MCF 10A (cell line): Measurements from ENCODE around the gene CEP89. TPM values are rescaled to one million over a fixed set of nuclear protein-coding genes. Genes with fewer than 3 reads are reported as not detected.
"Not testable (repeated sequence)": the region's sequence is repeated elsewhere in the genome, so short reads cannot be mapped to it uniquely, and the experiment has no call there.

Source experiments
- BruUV-seq: library from RNA; stranded (reverse); fragments of 400-500 nt; replicated peaks from 2 replicates; lab custom pipeline; 2021; lab: Mats Ljungman, UMichigan
- CTCF ChIA-PET: fragments of 300-600 bp; sonication (Branson Sonifier 250); formaldehyde crosslinking; extraction: SDS; loops from one replicate; lab custom pipeline; 2021; ENCODE audit warnings: antibody characterized with exemption, inconsistent platforms; lab: Yijun Ruan, JAX
- POLR2A ChIA-PET: fragments of 300-600, 350-650 bp; sonication (Branson Sonifier 250); formaldehyde crosslinking; extraction: SDS; loops from one replicate; lab custom pipeline; 2020; ENCODE audit warnings: antibody characterized with exemption, inconsistent platforms; lab: Yijun Ruan, JAX
- DNase-seq: peaks from one replicate; pipeline ENCODE4 v3.0.0-alpha.2; 2018; ENCODE audit not compliant: unreplicated experiment
- H3K27ac Mint-ChIP-seq: one replicate; pipeline ENCODE4 v1.8.0; 2022; ENCODE audit warnings: mild to moderate bottlenecking, low read depth, mixed read lengths; ENCODE audit not compliant: unreplicated experiment
- H3K27me3 Mint-ChIP-seq: one replicate; pipeline ENCODE4 v1.8.0; 2022; ENCODE audit warnings: mixed read lengths; ENCODE audit not compliant: insufficient read depth, unreplicated experiment
- H3K36me3 Mint-ChIP-seq: one replicate; pipeline ENCODE4 v1.8.0; 2022; ENCODE audit warnings: mild to moderate bottlenecking, moderate library complexity, mixed read lengths; ENCODE audit not compliant: insufficient read depth, unreplicated experiment
- H3K4me1 Mint-ChIP-seq: one replicate; pipeline ENCODE4 v1.8.0; 2022; ENCODE audit warnings: mixed read lengths; ENCODE audit not compliant: insufficient read depth, unreplicated experiment
- H3K4me3 Mint-ChIP-seq: one replicate; pipeline ENCODE4 v1.8.0; 2022; ENCODE audit warnings: mild to moderate bottlenecking, moderate library complexity, mixed read lengths; ENCODE audit not compliant: unreplicated experiment
- H3K9me3 Mint-ChIP-seq: one replicate; pipeline ENCODE4 v1.8.0; 2022; ENCODE audit warnings: mixed read lengths; ENCODE audit not compliant: unreplicated experiment
- CTCF ChIP-seq: fragments of 200-600 bp; IDR thresholded peaks from one replicate; pipeline ENCODE4 v1.8.0; 2022; ENCODE audit warnings: antibody characterized with exemption, mild to moderate bottlenecking; ENCODE audit not compliant: unreplicated experiment
- intact Hi-C: fragments of 100-400 bp; cut with micrococcal nuclease; formaldehyde crosslinking; loops from 2 replicates; pipeline ENCODE4 v1.14.1; 2022
- total RNA-seq: library from RNA; stranded (reverse); gene quantifications from 2 replicates; pipeline ENCODE4 v1.2.3, GENCODE V29; 2022

CEP89 gene
- total RNA-seq, 1 experiment from 2014 or later = 24.7 TPM

- Mint-ChIP-seq H3K27me3 (no peaks in the 10 kb centered on the region), H3K36me3 (peaks cover 7% of the 10 kb centered on the region), H3K4me1 (no peaks in the 10 kb centered on the region), H3K9me3 (no peaks in the 10 kb centered on the region), H3K4me3 (no peak overlapping the region), H3K27ac (no peak overlapping the region)
- CTCF ChIA-PET = no interaction called here
- DNase-seq = no peak
- TF ChIP-seq CTCF = no peak
- intact Hi-C loops = no loop called here
- POLR2A ChIA-PET = no interaction called here
- no TSS peak for BruUV-seq
Measured at GRCh38 chr19:32869966-32870573, 101.7 kb downstream of the CEP89 start.

DNA sequence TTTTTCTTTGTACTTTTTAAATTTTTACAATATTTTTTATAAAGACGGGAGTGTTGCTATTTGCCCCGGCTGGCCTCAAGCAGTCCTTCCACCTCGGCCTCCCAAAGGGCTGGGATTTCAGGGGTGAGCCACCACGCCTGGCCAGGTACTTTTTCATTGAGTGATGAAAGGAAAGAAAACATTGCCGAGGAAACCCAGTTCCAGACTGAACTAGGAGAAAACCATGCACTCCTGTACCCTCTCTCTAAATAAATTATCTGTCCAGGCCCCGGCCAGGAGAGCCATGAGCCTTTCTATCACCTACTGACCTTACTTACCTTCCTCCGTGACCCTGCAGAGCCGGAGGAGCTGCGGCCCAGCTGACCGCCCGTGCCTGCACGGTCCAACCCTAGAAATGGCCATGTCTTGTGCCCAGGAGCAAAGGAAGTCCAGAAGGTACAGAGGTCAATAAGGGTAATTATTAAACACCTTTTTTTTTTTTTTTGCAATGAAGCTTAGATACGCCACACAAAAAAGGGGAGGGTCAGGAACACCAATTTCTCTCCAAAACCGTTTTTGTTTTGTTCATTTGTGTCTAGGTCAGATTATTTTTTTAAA is 102.3 kb downstream of the CEP89 start, which contains the start of gene SLC7A9:
SLC7A9 (minus strand) TSS at position 399 of the 597 bp plus-strand sequence. CDS start 1,233 bp downstream, outside the sequence.
- no peaks in the 10 kb centered on the region for H3K9me3 Mint-ChIP-seq
- intact Hi-C loops = no loop called here
- no peak for DNase-seq
- H3K36me3 Mint-ChIP-seq = peaks cover 7% of the 10 kb centered on the region
- H3K27ac Mint-ChIP-seq = no peak within 1 kb of the TSS
- POLR2A ChIA-PET = no interaction called here
- no peak for TF ChIP-seq CTCF
- no TSS peak for BruUV-seq
- no peaks in the 10 kb centered on the region for H3K4me1 Mint-ChIP-seq
- H3K27me3 Mint-ChIP-seq = no peaks in the 10 kb centered on the region
- CTCF ChIA-PET = no interaction called here
- H3K4me3 Mint-ChIP-seq = no peak within 1 kb of the TSS

- intact Hi-C loops = no loop called here
- no peak for TF ChIP-seq CTCF
- H3K4me3 Mint-ChIP-seq = no peak overlapping the region
- H3K36me3 Mint-ChIP-seq = peaks cover 7% of the 10 kb centered on the region
- no peaks in the 10 kb centered on the region for H3K9me3 Mint-ChIP-seq
- no TSS peak for BruUV-seq
- H3K27me3 Mint-ChIP-seq = no peaks in the 10 kb centered on the region
- H3K4me1 Mint-ChIP-seq = no peaks in the 10 kb centered on the region
- no peak for DNase-seq
- CTCF ChIA-PET = no interaction called here
- H3K27ac Mint-ChIP-seq = no peak overlapping the region
- POLR2A ChIA-PET = no interaction called here
Measured at GRCh38 chr19:32868206-32868950, 103.4 kb downstream of the CEP89 start.

GRCh38 chr19:32867436-32867835 is 104.3 kb downstream of the CEP89 start:
- H3K9me3 Mint-ChIP-seq, H3K4me3 Mint-ChIP-seq, intact Hi-C loops, H3K27ac Mint-ChIP-seq, POLR2A ChIA-PET, H3K36me3 Mint-ChIP-seq, H3K27me3 Mint-ChIP-seq, BruUV-seq, CTCF ChIA-PET, H3K4me1 Mint-ChIP-seq: not testable (repeated sequence)
- peak; percentile 17 for DNase-seq
